PC-9 (cell line): ENCODE data around the gene STRIP2. TPM values are rescaled to one million over a fixed set of nuclear protein-coding genes. Genes with fewer than 3 reads are reported as not detected.

Experiments
- BruUV-seq: library from RNA; stranded (reverse); fragments of 400-500 nt; replicated peaks from 2 replicates; lab custom pipeline; 2021; lab: Mats Ljungman, UMichigan
- CTCF ChIA-PET: fragments of 300-600 bp; sonication (Branson Sonifier 250); formaldehyde crosslinking; loops from one replicate; lab custom pipeline; 2022; ENCODE audit warnings: antibody characterized with exemption; lab: Charles Lee
- POLR2A ChIA-PET: fragments of 300-600 bp; sonication (Branson Sonifier 250); formaldehyde crosslinking; loops from one replicate; lab custom pipeline; 2022; ENCODE audit warnings: antibody characterized with exemption; ENCODE audit not compliant: unreplicated experiment; lab: Charles Lee
- DNase-seq, 2 experiments: peaks; one replicate each; pipeline versions ENCODE4 v3.0.0 to v3.0.0-alpha.2; 2015 to 2022; ENCODE audit warnings: mixed read lengths in 1 of 2
- H2AFZ ChIP-seq: fragments of 200-600 bp; sonication (generic); 2 replicates; pipeline ENCODE4 v1.8.1; 2017; ENCODE audit warnings: antibody characterized with exemption
- H3F3A ChIP-seq: fragments of 200-600 bp; sonication (generic); 2 replicates; pipeline ENCODE4 v1.8.1; 2017; ENCODE audit warnings: antibody characterized with exemption, mild to moderate bottlenecking, low read depth; ENCODE audit not compliant: insufficient read depth
- H3K27ac ChIP-seq: fragments of 200-600 bp; sonication (generic); 2 replicates; pipeline ENCODE4 v1.6.1; 2016; ENCODE audit warnings: mixed run types
- H3K27me3 ChIP-seq: fragments of 200-600 bp; sonication (generic); 2 replicates; pipeline ENCODE4 v1.6.1; 2016; ENCODE audit warnings: low read depth, mixed run types; ENCODE audit not compliant: insufficient read depth
- H3K36me3 ChIP-seq: fragments of 200-600 bp; sonication (generic); 2 replicates; pipeline ENCODE4 v1.6.1; 2016; ENCODE audit warnings: low read depth, mixed run types
- H3K4me1 ChIP-seq: fragments of 200-600 bp; sonication (generic); replicated peaks from 2 replicates; pipeline ENCODE4 v1.6.1; 2016; ENCODE audit warnings: mixed run types; ENCODE audit not compliant: insufficient read depth
- H3K4me2 ChIP-seq: fragments of 200-600 bp; sonication (generic); 2 replicates; pipeline ENCODE4 v1.6.1; 2017; ENCODE audit warnings: mixed run types
- H3K4me3 ChIP-seq: fragments of 200-600 bp; sonication (generic); 2 replicates; pipeline ENCODE4 v1.6.1; 2016; ENCODE audit warnings: mixed run types
- H3K79me2 ChIP-seq: fragments of 200-600 bp; sonication (generic); 2 replicates; pipeline ENCODE4 v1.6.1; 2017; ENCODE audit warnings: low read depth, mixed run types
- H3K9me2 ChIP-seq: fragments of 200-600 bp; sonication (generic); 2 replicates; pipeline ENCODE4 v1.8.1; 2017; ENCODE audit warnings: mild to moderate bottlenecking; ENCODE audit not compliant: insufficient read depth
- H3K9me3 ChIP-seq: fragments of 200-600 bp; sonication (generic); 2 replicates; pipeline ENCODE4 v1.8.1; 2016; ENCODE audit warnings: low read depth; ENCODE audit not compliant: insufficient read depth
- H4K20me1 ChIP-seq: fragments of 200-600 bp; sonication (generic); 2 replicates; pipeline ENCODE4 v1.8.1; 2017; ENCODE audit not compliant: insufficient read depth
- CTCF ChIP-seq: fragments of 200-600 bp; sonication (generic); conservative IDR thresholded peaks from 2 replicates; pipeline ENCODE4 v1.6.1; 2017; ENCODE audit warnings: mixed run types, antibody characterized with exemption, mild to moderate bottlenecking, moderate library complexity
- EZH2 ChIP-seq: fragments of 200-600 bp; sonication (generic); IDR thresholded peaks from 2 replicates; pipeline ENCODE4 v1.8.0; 2017; ENCODE audit warnings: antibody characterized with exemption, low read depth
- intact Hi-C: fragments of 100-400 bp; cut with micrococcal nuclease; formaldehyde crosslinking; loops from one replicate; pipeline ENCODE4 v1.10.0; 2022; ENCODE audit not compliant: unreplicated experiment
- total RNA-seq: library from RNA; stranded (reverse); gene quantifications from 2 replicates; pipeline ENCODE4 v1.2.3, GENCODE V29; 2021

STRIP2 gene
- total RNA-seq, 1 experiment from 2014 or later = 9.5 TPM

GRCh38 chr7:129412501-129412900, 21.7 kb upstream of the STRIP2 start:
- H3K79me2 ChIP-seq = no peaks in the 10 kb centered on the region
- no peaks in the 10 kb centered on the region for H4K20me1 ChIP-seq
- no peak overlapping the region for H2AFZ ChIP-seq
- ChIA-PET CTCF (no interaction called here), POLR2A (no interaction called here)
- BruUV-seq = no TSS peak
- H3K9me2 ChIP-seq = no peaks in the 10 kb centered on the region
- H3K27ac ChIP-seq = no peak overlapping the region
- no peak overlapping the region for H3K4me3 ChIP-seq
- no peaks in the 10 kb centered on the region for H3K4me1 ChIP-seq
- H3K4me2 ChIP-seq = no peak overlapping the region
- no peaks in the 10 kb centered on the region for H3F3A ChIP-seq
- H3K9me3 ChIP-seq = no peaks in the 10 kb centered on the region
- no peaks in the 10 kb centered on the region for H3K27me3 ChIP-seq
- intact Hi-C loops = no loop called here
- H3K36me3 ChIP-seq = no peaks in the 10 kb centered on the region
- TF ChIP-seq EZH2 (no peak), CTCF (no peak)
- no peak for DNase-seq

- H3K27me3 ChIP-seq = no peaks in the 10 kb centered on the region
- no peak overlapping the region for H3K27ac ChIP-seq
- intact Hi-C loops = no loop called here
- ChIA-PET POLR2A (no interaction called here), CTCF (no interaction called here)
- H3K4me1 ChIP-seq = no peaks in the 10 kb centered on the region
- no peaks in the 10 kb centered on the region for H3F3A ChIP-seq
- no TSS peak for BruUV-seq
- H3K4me3 ChIP-seq = no peak overlapping the region
- no peaks in the 10 kb centered on the region for H3K79me2 ChIP-seq
- DNase-seq = no peak
- TF ChIP-seq EZH2 = no peak
- no peak for TF ChIP-seq CTCF
- H3K36me3 ChIP-seq = no peaks in the 10 kb centered on the region
- H3K9me2 ChIP-seq = no peaks in the 10 kb centered on the region
- H2AFZ ChIP-seq = no peak overlapping the region
- no peaks in the 10 kb centered on the region for H3K9me3 ChIP-seq
- H4K20me1 ChIP-seq = no peaks in the 10 kb centered on the region
- H3K4me2 ChIP-seq = no peak overlapping the region
Measured at GRCh38 chr7:129417073-129417472, 17.2 kb upstream of the STRIP2 start.

- Histone ChIP-seq H3K4me3 (no peak overlapping the region), H3K9me2 (no peaks in the 10 kb centered on the region), H3K27ac (no peak overlapping the region), H3K4me1 (peaks cover 18% of the 10 kb centered on the region), H3K9me3 (no peaks in the 10 kb centered on the region), H3K27me3 (no peaks in the 10 kb centered on the region), H4K20me1 (no peaks in the 10 kb centered on the region), H3K36me3 (0 out of 2 replicates have a peak, but pooled peaks cover 8% of the 10 kb centered on the region), H2AFZ (no peak overlapping the region), H3K4me2 (no peak overlapping the region), H3F3A (peaks cover 18% of the 10 kb centered on the region; the same call in 1 of the 2 replicates), H3K79me2 (no peaks in the 10 kb centered on the region)
- ChIA-PET POLR2A (no interaction called here), CTCF (interaction anchor here (0.6 kb wide), 1 partner anchor 49 kb away, joined by 4 read pairs; no protein-coding TSS in a partner anchor)
- intact Hi-C loops = no loop called here
- no TSS peak for BruUV-seq
- no peak for TF ChIP-seq CTCF
- no peak for TF ChIP-seq EZH2
- no peak for DNase-seq
Measured at GRCh38 chr7:129421717-129422250, 12.4 kb upstream of the STRIP2 start.
